ENCODE results near the gene CSPG5. TPM values are rescaled to one million over a fixed set of nuclear protein-coding genes. Genes with fewer than 3 reads are reported as not detected.

The CSPG5 gene
- total and polyA plus RNA-seq, 3 donors from 2014 or later = 2.4 to 4.9 (median 2.7) TPM

- Histone ChIP-seq H3K9me3 (no peaks in the 10 kb centered on the region), H3K27me3 (no peaks in the 10 kb centered on the region), H3K27ac (no peak overlapping the region), H3K4me3 (no peak overlapping the region), H3K36me3 (ENCODE audit: low read depth, missing control alignments) (no peaks in the 10 kb centered on the region), H3K4me1 (no peaks in the 10 kb centered on the region)
- no peak for TF ChIP-seq POLR2A (IDR thresholded peaks at IDR 0.05)
- TF ChIP-seq, protein P1, sequence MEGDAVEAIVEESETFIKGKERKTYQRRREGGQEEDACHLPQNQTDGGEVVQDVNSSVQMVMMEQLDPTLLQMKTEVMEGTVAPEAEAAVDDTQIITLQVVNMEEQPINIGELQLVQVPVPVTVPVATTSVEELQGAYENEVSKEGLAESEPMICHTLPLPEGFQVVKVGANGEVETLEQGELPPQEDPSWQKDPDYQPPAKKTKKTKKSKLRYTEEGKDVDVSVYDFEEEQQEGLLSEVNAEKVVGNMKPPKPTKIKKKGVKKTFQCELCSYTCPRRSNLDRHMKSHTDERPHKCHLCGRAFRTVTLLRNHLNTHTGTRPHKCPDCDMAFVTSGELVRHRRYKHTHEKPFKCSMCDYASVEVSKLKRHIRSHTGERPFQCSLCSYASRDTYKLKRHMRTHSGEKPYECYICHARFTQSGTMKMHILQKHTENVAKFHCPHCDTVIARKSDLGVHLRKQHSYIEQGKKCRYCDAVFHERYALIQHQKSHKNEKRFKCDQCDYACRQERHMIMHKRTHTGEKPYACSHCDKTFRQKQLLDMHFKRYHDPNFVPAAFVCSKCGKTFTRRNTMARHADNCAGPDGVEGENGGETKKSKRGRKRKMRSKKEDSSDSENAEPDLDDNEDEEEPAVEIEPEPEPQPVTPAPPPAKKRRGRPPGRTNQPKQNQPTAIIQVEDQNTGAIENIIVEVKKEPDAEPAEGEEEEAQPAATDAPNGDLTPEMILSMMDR (IDR thresholded peaks at IDR 0.05) = no peak
- WGBS, 2 donors = 83 to 89% methylated on average over 6 of the region's 6 CpGs
- intact Hi-C loops (cut with DNase I; ENCODE audit: low total_unique reads) = no loop called here
- DNase-seq = no peak
Observed at GRCh38 chr3:47536967-47537366, 41.7 kb downstream of the CSPG5 start.

- WGBS, 2 donors = 98 to 100% methylated on average over 4 to 19 of the region's 19 CpGs
- no peak overlapping the region for H3K27ac ChIP-seq
Observed at GRCh38 chr3:47536221-47536891, 42.3 kb downstream of the CSPG5 start.

GRCh38 chr3:47533996-47534454, 44.6 kb downstream of the CSPG5 start:
- DNase-seq = no peak
- intact Hi-C loops (cut with DNase I; ENCODE audit: low total_unique reads) = no loop called here

More at GRCh38 chr3:47536221-47536891, 42.3 kb downstream of the CSPG5 start:
- no peak overlapping the region for H3K4me3 ChIP-seq
- no peaks in the 10 kb centered on the region for H3K4me1 ChIP-seq
- H3K27me3 ChIP-seq = no peaks in the 10 kb centered on the region
- H3K9me3 ChIP-seq = no peaks in the 10 kb centered on the region
- intact Hi-C loops (cut with DNase I; ENCODE audit: low total_unique reads) = no loop called here
- DNase-seq = no peak
- H3K36me3 ChIP-seq (ENCODE audit: low read depth, missing control alignments) = no peaks in the 10 kb centered on the region
- TF ChIP-seq POLR2A (IDR thresholded peaks at IDR 0.05) = no peak
- TF ChIP-seq, protein P1 (IDR thresholded peaks at IDR 0.05) = no peak

DNA sequence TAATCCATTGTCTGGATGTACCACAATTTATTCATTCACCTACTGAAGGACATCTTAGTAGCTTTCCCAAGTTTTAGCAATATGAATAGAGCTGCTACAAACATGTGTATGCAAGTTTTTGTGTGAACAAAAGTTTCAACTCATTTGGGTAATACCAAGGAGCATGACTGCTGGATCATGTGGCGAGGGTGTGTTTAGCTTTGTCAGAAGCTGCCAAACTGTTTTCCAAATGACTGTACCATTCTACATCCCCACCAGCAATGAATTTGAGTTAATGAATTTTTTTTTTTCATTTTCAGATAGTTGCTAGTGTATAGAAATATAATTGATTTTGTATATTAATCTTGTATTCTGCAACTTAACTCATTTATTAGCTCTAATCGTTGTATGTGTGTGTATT, 45.2 kb downstream of the CSPG5 start:
- intact Hi-C loops (cut with DNase I; ENCODE audit: low total_unique reads) = no loop called here
- no peaks in the 10 kb centered on the region for H3K9me3 ChIP-seq
- 87 to 94% methylated on average over 2 of the region's 2 CpGs for WGBS, 2 donors

More at GRCh38 chr3:47533996-47534454, 44.6 kb downstream of the CSPG5 start:
- Histone ChIP-seq H3K36me3 (ENCODE audit: low read depth, missing control alignments) (no peaks in the 10 kb centered on the region), H3K9me3 (no peaks in the 10 kb centered on the region), H3K4me1 (no peaks in the 10 kb centered on the region), H3K27ac (no peak overlapping the region), H3K4me3 (no peak overlapping the region), H3K27me3 (no peaks in the 10 kb centered on the region)
- TF ChIP-seq, protein P1 (IDR thresholded peaks at IDR 0.05) = no peak
- TF ChIP-seq POLR2A (IDR thresholded peaks at IDR 0.05) = no peak
- 58 to 62% methylated on average over 5 of the region's 5 CpGs for WGBS, 2 donors

More for the DNA sequence above, 45.2 kb downstream of the CSPG5 start:
- Histone ChIP-seq H3K27me3 (no peaks in the 10 kb centered on the region), H3K27ac (no peak overlapping the region), H3K4me3 (no peak overlapping the region), H3K36me3 (ENCODE audit: low read depth, missing control alignments) (no peaks in the 10 kb centered on the region), H3K4me1 (no peaks in the 10 kb centered on the region)
- no peak for DNase-seq
- TF ChIP-seq, protein P1 (IDR thresholded peaks at IDR 0.05) = no peak
- no peak for TF ChIP-seq POLR2A (IDR thresholded peaks at IDR 0.05)

Data from testis (tissue), 3 donors.